NCI-H2196 (cell line): ENCODE measurements around the gene LCE2A.

ENCODE experiments used
- DNase-seq: peaks from one replicate; lab custom pipeline; 2025; ENCODE audit not compliant: unreplicated experiment; lab: John Stamatoyannopoulos, UW

The LCE2A gene

GRCh38 chr1:152741656-152742055 is 43.5 kb downstream of the LCE2A start:
- no peak for DNase-seq

- no peak for DNase-seq
Observed at GRCh38 chr1:152743371-152744145, 45.4 kb downstream of the LCE2A start.

- no peak for DNase-seq
Observed at GRCh38 chr1:152745289-152745704, 47.2 kb downstream of the LCE2A start.

- no peak for DNase-seq
Observed at GRCh38 chr1:152745765-152746444, 47.8 kb downstream of the LCE2A start.

GRCh38 chr1:152747831-152748230 is 49.7 kb downstream of the LCE2A start:
- DNase-seq, result no peak
